Panc1 (cell line): ENCODE data around the gene ADGRF5. TPM values are rescaled to one million over a fixed set of nuclear protein-coding genes. Genes with fewer than 3 reads are reported as not detected.

Experiments used
- ATAC-seq: fragments of 200-7000 bp; cut with Tn5 transposase; 2 replicates; pipeline ENCODE4 v1.9.1; 2020; ENCODE audit warnings: mild to moderate bottlenecking, moderate library complexity
- BruUV-seq: library from RNA; stranded (reverse); fragments of 400-500 nt; replicated peaks from 2 replicates; lab custom pipeline; 2021; lab: Mats Ljungman, UMichigan
- CTCF ChIA-PET: fragments of 300-600 bp; sonication (Branson Sonifier 250); formaldehyde crosslinking; loops from one replicate; lab custom pipeline; 2022; ENCODE audit warnings: antibody characterized with exemption; lab: Charles Lee
- POLR2A ChIA-PET: fragments of 300-600 bp; sonication (Branson Sonifier 250); formaldehyde crosslinking; loops from one replicate; lab custom pipeline; 2022; ENCODE audit warnings: antibody characterized with exemption; lab: Charles Lee
- DNase-seq: peaks from one replicate; pipeline ENCODE4 v3.0.0-alpha.2; 2010; ENCODE audit warnings: low read depth, low spot score
- H3K27ac ChIP-seq: 2 replicates; pipeline ENCODE4 v1.5.1; 2011; ENCODE audit warnings: mild to moderate bottlenecking, low read length, inconsistent platforms
- H3K27me3 ChIP-seq: fragments of 200-500 bp; sonication (Bioruptor generic); 2 replicates; pipeline ENCODE4 v1.6.0; 2014; ENCODE audit warnings: low read length, inconsistent platforms; ENCODE audit not compliant: control insufficient read depth, insufficient read depth
- H3K36me3 ChIP-seq: fragments of 200-500 bp; sonication (Bioruptor generic); 2 replicates; pipeline ENCODE4 v1.5.1; 2014; ENCODE audit warnings: inconsistent platforms, mild to moderate bottlenecking, low read length, moderate library complexity; ENCODE audit not compliant: control insufficient read depth, insufficient read depth
- H3K4me1 ChIP-seq: 2 replicates; pipeline ENCODE4 v1.5.1; 2011; ENCODE audit warnings: inconsistent platforms, mild to moderate bottlenecking, low read length, moderate library complexity; ENCODE audit not compliant: control insufficient read depth, insufficient read depth
- H3K4me3 ChIP-seq, 2 experiments: 2 replicates each; pipeline ENCODE4 v1.5.1; 2011 to 2012; ENCODE audit warnings: low read depth in 2 of 2, low read length in 2 of 2, mild to moderate bottlenecking in 2 of 2, inconsistent platforms in 1 of 2, moderate library complexity in 1 of 2
- H3K9me3 ChIP-seq: fragments of 200-500 bp; sonication (Bioruptor generic); 2 replicates; pipeline ENCODE4 v1.5.1; 2014; ENCODE audit warnings: low read depth, mild to moderate bottlenecking, inconsistent platforms, low read length, moderate library complexity; ENCODE audit not compliant: control insufficient read depth, insufficient read depth
- CTCF ChIP-seq: fragments of 450-650 bp; IDR thresholded peaks from 2 replicates; pipeline ENCODE4 v1.5.1; 2017; ENCODE audit warnings: mild to moderate bottlenecking
- POLR2AphosphoS5 ChIP-seq: IDR thresholded peaks from 2 replicates; pipeline ENCODE4 v1.6.1; 2012; ENCODE audit warnings: mild to moderate bottlenecking, low read depth, low read length, moderate library complexity
- REST ChIP-seq, 2 experiments: IDR thresholded peaks; 2 replicates each; pipeline ENCODE4 v1.6.1; 2011 to 2012; ENCODE audit warnings: low read depth in 2 of 2, control low read depth in 1 of 2, low read length in 1 of 2, mild to moderate bottlenecking in 1 of 2, moderate library complexity in 1 of 2; ENCODE audit not compliant: insufficient read depth in 1 of 2
- SIN3A ChIP-seq: IDR thresholded peaks from 2 replicates; pipeline ENCODE4 v1.6.1; 2012; ENCODE audit warnings: low read depth, mild to moderate bottlenecking, low read length, moderate library complexity, borderline replicate concordance; ENCODE audit not compliant: insufficient read depth
- TCF7L2 ChIP-seq: IDR thresholded peaks from 2 replicates; pipeline ENCODE4 v1.6.1; 2011; ENCODE audit warnings: mild to moderate bottlenecking, low read depth, low read length, inconsistent platforms
- in situ Hi-C: cut with HindIII; loops from 2 replicates; pipeline ENCODE4 v1.10.0; 2016; ENCODE audit warnings: low sequenced_read_pairs, low pct_unique_long_range_greater_than_20kb
- intact Hi-C: fragments of 100-400 bp; cut with micrococcal nuclease; formaldehyde crosslinking; loops from one replicate; pipeline ENCODE4 v1.10.0; 2022; ENCODE audit not compliant: unreplicated experiment
- total RNA-seq: library from RNA; stranded (reverse); gene quantifications from one replicate; pipeline ENCODE4 v1.2.1, GENCODE V29; 2021; ENCODE audit not compliant: unreplicated experiment

The ADGRF5 gene
- total RNA-seq, 1 experiment from 2014 or later, result 0.18 TPM

DNA sequence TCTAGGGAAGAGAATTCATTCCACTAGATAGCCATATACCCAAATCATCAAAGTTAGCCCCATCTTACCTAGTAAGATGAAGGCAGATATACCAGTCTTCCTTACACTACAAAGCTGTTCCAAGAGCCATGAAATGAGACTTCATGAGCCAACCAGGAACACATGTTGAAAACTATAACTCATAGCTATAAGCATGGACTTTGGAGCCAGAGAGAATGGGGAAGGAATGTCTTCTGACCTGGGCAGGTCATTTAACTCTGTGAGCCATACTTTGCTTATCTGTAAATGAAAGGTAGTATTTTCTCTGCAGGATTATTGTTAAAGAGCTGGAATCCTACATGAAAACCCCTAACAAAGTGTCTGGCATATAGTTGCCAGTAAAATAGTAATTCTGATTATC is 27.3 kb downstream of the ADGRF5 start:
- CTCF ChIA-PET, result no interaction called here
- no peaks in the 10 kb centered on the region for H3K36me3 ChIP-seq
- ATAC-seq (no peak), DNase-seq (no peak)
- intact Hi-C loops (no loop called here), in situ Hi-C loops (no loop called here)
- H3K27ac ChIP-seq, result no peak overlapping the region
- no peaks in the 10 kb centered on the region for H3K9me3 ChIP-seq
- no peaks in the 10 kb centered on the region for H3K4me1 ChIP-seq
- no peak overlapping the region for H3K4me3 ChIP-seq
- TF ChIP-seq POLR2AphosphoS5, result no peak
- no peak for TF ChIP-seq TCF7L2
- TF ChIP-seq REST (IDR thresholded peaks at IDR 0.05; ENCODE audit: insufficient read depth in 1 of 2, low read depth in 2 of 2, low read length in 1 of 2), result no peak
- no peak for TF ChIP-seq CTCF
- no peak for TF ChIP-seq SIN3A
- no TSS peak for BruUV-seq
- POLR2A ChIA-PET, result no interaction called here
- no peaks in the 10 kb centered on the region for H3K27me3 ChIP-seq

DNA sequence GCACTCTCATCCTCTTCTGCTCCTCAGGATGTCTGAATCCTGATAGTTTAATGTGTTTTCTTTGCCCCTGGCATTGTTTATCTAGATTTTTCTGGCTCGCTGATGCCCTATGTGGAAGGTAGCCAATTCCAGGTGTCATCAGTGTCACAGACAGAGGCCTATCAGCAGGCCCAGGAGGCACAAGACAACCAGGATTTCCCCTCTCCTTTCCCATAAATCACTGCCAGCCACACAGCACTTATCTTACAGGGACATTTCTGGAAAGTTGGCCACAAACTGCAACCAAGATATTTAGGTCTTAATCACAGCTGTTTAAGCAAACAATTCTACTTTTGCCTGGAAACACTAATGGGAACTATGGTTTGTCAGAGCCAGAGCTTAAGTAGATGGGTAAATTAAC is 28.1 kb downstream of the ADGRF5 start:
- intact Hi-C loops, result no loop called here
- Histone ChIP-seq H3K4me1 (no peaks in the 10 kb centered on the region), H3K4me3 (no peak overlapping the region), H3K27me3 (no peaks in the 10 kb centered on the region), H3K27ac (no peak overlapping the region), H3K9me3 (no peaks in the 10 kb centered on the region), H3K36me3 (no peaks in the 10 kb centered on the region)
- in situ Hi-C loops, result no loop called here
- POLR2A ChIA-PET, result no interaction called here
- CTCF ChIA-PET, result no interaction called here
- TF ChIP-seq REST (IDR thresholded peaks at IDR 0.05; ENCODE audit: insufficient read depth in 1 of 2, low read depth in 2 of 2, low read length in 1 of 2), result no peak
- no peak for TF ChIP-seq SIN3A
- no peak for TF ChIP-seq POLR2AphosphoS5
- TF ChIP-seq TCF7L2, result no peak
- no peak for TF ChIP-seq CTCF
- DNase-seq (no peak), ATAC-seq (no peak)
- BruUV-seq, result no TSS peak
